CD4-positive, alpha-beta T cell treated with Interleukin-4 for 4 hours (primary cell): ENCODE data around the gene GLYATL2.

Source experiments
- DNase-seq: peaks from one replicate; pipeline ENCODE4 v3.0.0-alpha.2; 2020

The GLYATL2 gene

GRCh38 chr11:58796333-58796732 is 48.2 kb downstream of the GLYATL2 start:
- DNase-seq, result no peak

GRCh38 chr11:58788355-58789023 is 56.0 kb downstream of the GLYATL2 start:
- peak; percentile 50 for DNase-seq

GRCh38 chr11:58787903-58788302 is 56.6 kb downstream of the GLYATL2 start:
- DNase-seq, result no peak

GRCh38 chr11:58786693-58787092 is 57.8 kb downstream of the GLYATL2 start:
- DNase-seq, result no peak

GRCh38 chr11:58784995-58785394 is 59.5 kb downstream of the GLYATL2 start:
- no peak for DNase-seq
